Measurements from ENCODE around the gene ARHGEF10L.

The ARHGEF10L gene

GRCh38 chr1:17515902-17516301 lies 23.6 kb upstream of the ARHGEF10L start:
- H3K4me3 ChIP-seq (ENCODE audit: low read depth, low read length) = no peak overlapping the region
- no peak for DNase-seq (ENCODE audit: low read depth)
- no peak for TF ChIP-seq CTCF (conservative IDR thresholded peaks at IDR 0.05; ENCODE audit: low read depth, low read length)

GRCh38 chr1:17516303-17517214 lies 22.9 kb upstream of the ARHGEF10L start:
- no peak overlapping the region for H3K4me3 ChIP-seq (ENCODE audit: low read depth, low read length)
- no peak for DNase-seq (ENCODE audit: low read depth)
- TF ChIP-seq CTCF (conservative IDR thresholded peaks at IDR 0.05; ENCODE audit: low read depth, low read length) = no peak

- no peak for TF ChIP-seq CTCF (conservative IDR thresholded peaks at IDR 0.05; ENCODE audit: low read depth, low read length)
- DNase-seq (ENCODE audit: low read depth) = no peak
- no peak overlapping the region for H3K4me3 ChIP-seq (ENCODE audit: low read depth, low read length)
Measured at GRCh38 chr1:17520041-17520440, 19.5 kb upstream of the ARHGEF10L start.

- H3K4me3 ChIP-seq (ENCODE audit: low read depth, low read length) = no peak overlapping the region
- no peak for DNase-seq (ENCODE audit: low read depth)
- no peak for TF ChIP-seq CTCF (conservative IDR thresholded peaks at IDR 0.05; ENCODE audit: low read depth, low read length)
Measured at GRCh38 chr1:17520473-17521319, 18.8 kb upstream of the ARHGEF10L start.

GRCh38 chr1:17521946-17522612 lies 17.4 kb upstream of the ARHGEF10L start:
- no peak for DNase-seq (ENCODE audit: low read depth)

More at GRCh38 chr1:17521946-17522612, 17.4 kb upstream of the ARHGEF10L start:
- H3K4me3 ChIP-seq (ENCODE audit: low read depth, low read length) = no peak overlapping the region
- no peak for TF ChIP-seq CTCF (conservative IDR thresholded peaks at IDR 0.05; ENCODE audit: low read depth, low read length)

Data from choroid plexus epithelial cell (primary cell).